ENCODE measurements around the gene ING1. TPM values are rescaled to one million over a fixed set of nuclear protein-coding genes. Genes with fewer than 3 reads are reported as not detected.
A peak's percentile ranks its signal among the peaks of the same experiment; 100 is the strongest.

The ING1 gene
- total and polyA plus RNA-seq, 8 donors: 9.3 to 24.3 (median 21.7) TPM

DNA sequence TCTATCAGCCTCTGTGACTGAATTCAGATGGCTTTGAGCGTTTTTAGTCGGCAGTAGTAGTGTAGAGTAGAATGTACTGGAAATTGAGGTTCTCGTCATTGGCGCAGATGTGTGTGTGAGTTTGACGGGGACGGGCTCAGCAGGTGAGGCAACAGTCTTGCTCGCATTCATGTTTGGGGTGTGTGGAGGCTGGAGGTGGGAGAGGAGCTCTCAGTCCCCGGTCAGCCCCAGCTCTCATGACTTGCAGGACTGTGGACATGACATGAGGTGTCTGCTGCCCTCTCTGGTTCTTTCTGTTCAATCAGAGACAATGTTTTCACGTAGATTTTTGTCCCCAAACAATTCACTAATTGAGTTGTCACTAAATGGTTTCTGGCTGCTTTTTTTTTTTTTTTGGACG, 57.2 kb downstream of the ING1 start:
- no peaks in the 10 kb centered on the region for H3K4me1 ChIP-seq
- no peak overlapping the region for H3K4me3 ChIP-seq
- TF ChIP-seq, protein P1, sequence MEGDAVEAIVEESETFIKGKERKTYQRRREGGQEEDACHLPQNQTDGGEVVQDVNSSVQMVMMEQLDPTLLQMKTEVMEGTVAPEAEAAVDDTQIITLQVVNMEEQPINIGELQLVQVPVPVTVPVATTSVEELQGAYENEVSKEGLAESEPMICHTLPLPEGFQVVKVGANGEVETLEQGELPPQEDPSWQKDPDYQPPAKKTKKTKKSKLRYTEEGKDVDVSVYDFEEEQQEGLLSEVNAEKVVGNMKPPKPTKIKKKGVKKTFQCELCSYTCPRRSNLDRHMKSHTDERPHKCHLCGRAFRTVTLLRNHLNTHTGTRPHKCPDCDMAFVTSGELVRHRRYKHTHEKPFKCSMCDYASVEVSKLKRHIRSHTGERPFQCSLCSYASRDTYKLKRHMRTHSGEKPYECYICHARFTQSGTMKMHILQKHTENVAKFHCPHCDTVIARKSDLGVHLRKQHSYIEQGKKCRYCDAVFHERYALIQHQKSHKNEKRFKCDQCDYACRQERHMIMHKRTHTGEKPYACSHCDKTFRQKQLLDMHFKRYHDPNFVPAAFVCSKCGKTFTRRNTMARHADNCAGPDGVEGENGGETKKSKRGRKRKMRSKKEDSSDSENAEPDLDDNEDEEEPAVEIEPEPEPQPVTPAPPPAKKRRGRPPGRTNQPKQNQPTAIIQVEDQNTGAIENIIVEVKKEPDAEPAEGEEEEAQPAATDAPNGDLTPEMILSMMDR (IDR thresholded peaks at IDR 0.05): no peak
- H3K27me3 ChIP-seq: no peaks in the 10 kb centered on the region
- H3K9me3 ChIP-seq: no peaks in the 10 kb centered on the region
- DNase-seq (no peak), ATAC-seq (no peak)
- intact Hi-C loops (cut with DNase I): no loop called here
- H3K27ac ChIP-seq: peak overlapping the region in 1 of 2 donors; percentile 39
- no peaks in the 10 kb centered on the region for H3K36me3 ChIP-seq

DNA sequence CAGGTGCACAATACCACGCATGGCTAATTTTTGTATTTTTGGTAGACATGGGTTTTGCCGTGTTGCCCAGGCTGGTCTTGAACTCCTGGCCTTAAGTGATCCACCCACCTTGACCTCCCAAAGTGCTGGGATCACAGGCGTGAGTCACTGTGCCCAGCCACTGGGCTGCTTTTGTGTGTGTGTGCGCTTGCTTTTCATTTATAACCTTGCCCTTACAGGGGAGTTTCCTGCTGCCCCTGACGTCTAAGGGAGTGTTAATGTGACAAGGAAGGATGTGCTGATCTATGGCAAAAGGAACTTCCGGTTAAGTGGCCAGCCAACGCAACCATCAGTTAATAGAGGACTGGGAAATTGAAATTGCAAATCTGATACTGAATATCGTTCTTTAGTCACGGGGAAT, 57.7 kb downstream of the ING1 start:
- ATAC-seq (no peak), DNase-seq (peak in 1 of 4 donors; percentile 9)
- TF ChIP-seq, protein P1 (IDR thresholded peaks at IDR 0.05): no peak
- no peaks in the 10 kb centered on the region for H3K9me3 ChIP-seq
- no peaks in the 10 kb centered on the region for H3K27me3 ChIP-seq
- peak overlapping the region in 1 of 2 donors; percentile 39 for H3K27ac ChIP-seq
- no peaks in the 10 kb centered on the region for H3K4me1 ChIP-seq
- no peak overlapping the region for H3K4me3 ChIP-seq
- intact Hi-C loops (cut with DNase I): no loop called here
- no peaks in the 10 kb centered on the region for H3K36me3 ChIP-seq

DNA sequence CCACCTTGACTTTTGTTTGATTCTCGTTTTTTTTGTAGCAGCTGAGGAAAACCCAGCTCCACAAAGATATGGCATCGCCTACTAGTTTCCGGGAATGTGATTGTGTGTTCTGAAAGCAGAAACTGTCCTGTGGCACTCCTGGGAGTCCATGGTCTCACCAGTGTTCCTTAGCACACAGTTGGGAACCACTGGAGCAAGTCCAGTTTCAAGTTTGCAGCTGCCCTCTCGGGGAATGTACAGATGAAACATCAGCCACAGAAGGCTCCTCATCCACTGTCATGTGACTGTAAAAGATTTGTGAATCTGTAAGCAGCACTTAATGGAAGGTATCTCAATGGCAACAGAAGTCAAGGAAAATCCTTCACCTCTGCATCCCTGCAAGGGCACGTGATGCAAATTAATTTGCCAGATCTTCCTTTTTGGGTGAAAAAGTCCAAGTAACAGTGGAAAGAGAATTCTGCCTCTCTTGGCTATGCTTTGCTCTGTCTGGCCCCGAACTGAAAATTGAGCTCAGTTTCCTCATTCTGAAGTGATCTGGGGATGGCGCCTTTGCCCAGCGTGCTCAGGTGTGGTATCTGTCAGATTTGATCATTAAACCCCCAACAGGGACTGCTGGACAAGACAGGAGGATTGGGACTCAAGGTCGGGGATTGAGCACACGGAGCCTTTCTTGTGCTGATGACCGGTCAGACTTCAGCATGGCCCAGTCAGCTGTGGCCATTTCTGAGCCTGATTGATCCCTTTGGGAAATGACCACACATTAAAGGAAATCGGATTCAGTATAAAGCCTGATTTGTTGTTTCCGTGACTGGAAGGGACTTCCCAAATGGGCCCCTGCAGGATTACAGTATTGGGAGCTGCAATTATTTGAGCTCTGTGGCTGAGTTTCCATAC, 58.8 kb downstream of the ING1 start:
- H3K4me3 ChIP-seq: no peak overlapping the region
- ATAC-seq (no peak), DNase-seq (no peak)
- H3K36me3 ChIP-seq: no peaks in the 10 kb centered on the region
- no peaks in the 10 kb centered on the region for H3K4me1 ChIP-seq
- H3K27me3 ChIP-seq: no peaks in the 10 kb centered on the region
- intact Hi-C loops (cut with DNase I): no loop called here
- no peak overlapping the region for H3K27ac ChIP-seq
- H3K9me3 ChIP-seq: no peaks in the 10 kb centered on the region
- TF ChIP-seq, protein P1 (IDR thresholded peaks at IDR 0.05): no peak

Other genes starting within 250 kb of the ING1 start
- 10 to 100 TPM; 36.2 to 42.4 TPM for gene RAB20, start 152.0 kb upstream of the ING1 start, total RNA-seq
- 10 to 100 TPM; 20.1 to 23.1 (median 21.0) TPM for gene RAB20, start 152.0 kb upstream of the ING1 start, polyA plus RNA-seq (ENCODE audit: insufficient read length in 6 of 6)
- gene NAXD, start 98.2 kb upstream of the ING1 start, total RNA-seq: 10 to 100 TPM; 25.3 to 35.5 TPM
- 10 to 100 TPM; 36.9 to 41.1 (median 39.5) TPM for gene NAXD, start 98.2 kb upstream of the ING1 start, polyA plus RNA-seq (ENCODE audit: insufficient read length in 6 of 6)
- 10 to 100 TPM; 61.9 to 79.8 TPM for gene CARS2, start 7.6 kb upstream of the ING1 start, total RNA-seq
- gene CARS2, start 7.6 kb upstream of the ING1 start, polyA plus RNA-seq (ENCODE audit: insufficient read length in 6 of 6): 10 to 100 TPM; 63.9 to 78.5 (median 71.3) TPM
- gene ANKRD10, start 201.4 kb downstream of the ING1 start, total RNA-seq: 100 to 1,000 TPM; 101 to 110 TPM
- gene ANKRD10, start 201.4 kb downstream of the ING1 start, polyA plus RNA-seq (ENCODE audit: insufficient read length in 6 of 6): 100 to 1,000 TPM; 351 to 489 (median 438) TPM

All from left lung (tissue), 10 donors.